ENCODE results near the gene SLC25A21. TPM values are rescaled to one million over a fixed set of nuclear protein-coding genes. Genes with fewer than 3 reads are reported as not detected.

The SLC25A21 gene
- total and polyA plus RNA-seq, 4 experiments from 2014 or later, result not detected

DNA sequence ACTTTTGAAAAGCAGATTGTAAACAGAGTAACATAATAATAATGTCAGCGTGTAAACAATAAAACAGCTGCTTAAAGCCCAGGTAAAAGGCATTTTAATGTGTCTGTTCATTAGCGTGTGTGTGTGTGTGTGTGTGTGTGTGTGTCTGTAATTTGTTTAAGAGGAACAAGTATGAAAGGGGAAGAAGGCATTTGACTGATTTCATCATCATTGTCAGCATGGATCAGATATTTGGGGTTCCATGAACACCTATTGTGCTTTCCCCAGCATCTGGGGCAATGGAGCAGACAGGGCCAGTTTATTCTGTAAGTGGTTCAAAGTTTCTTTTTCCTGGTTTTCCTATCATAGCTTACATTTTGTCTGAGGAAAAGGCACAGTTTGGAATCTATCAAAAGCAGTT lies 28.9 kb downstream of the SLC25A21 start:
- no peak overlapping the region for H3K4me3 ChIP-seq (ENCODE audit: low read length in 2 of 2)
- no peak overlapping the region for H3K4me3 Mint-ChIP-seq
- H3K36me3 Mint-ChIP-seq, result no peaks in the 10 kb centered on the region
- H3K36me3 ChIP-seq (ENCODE audit: insufficient read depth, low read length), result no peaks in the 10 kb centered on the region
- no peak overlapping the region for H3K27ac Mint-ChIP-seq
- intact Hi-C loops (cut with micrococcal nuclease), result no loop called here
- H3K27me3 ChIP-seq (ENCODE audit: insufficient read depth, low read length), result no peaks in the 10 kb centered on the region
- ChIA-PET CTCF (ENCODE audit: partially characterized antibody) (interaction anchor here (1.6 kb wide), 1 partner anchor 10 kb away, joined by 4 read pairs; no protein-coding TSS in a partner anchor), POLR2A (ENCODE audit: partially characterized antibody) (no interaction called here)
- no peaks in the 10 kb centered on the region for H3K4me1 ChIP-seq (ENCODE audit: insufficient read depth, low read length)
- no peaks in the 10 kb centered on the region for H3K27me3 Mint-ChIP-seq
- peaks cover 0 to 2% (median 0%) of the 10 kb centered on the region in 8 donors for H3K9me3 Mint-ChIP-seq
- no peak for DNase-seq
- no peaks in the 10 kb centered on the region for H3K4me1 Mint-ChIP-seq
- H3K9me3 ChIP-seq (ENCODE audit: control insufficient read depth in 1 of 2, low read length in 2 of 2), result no peaks in the 10 kb centered on the region
- no peak overlapping the region for H3K27ac ChIP-seq (ENCODE audit: low read depth, low read length)

DNA sequence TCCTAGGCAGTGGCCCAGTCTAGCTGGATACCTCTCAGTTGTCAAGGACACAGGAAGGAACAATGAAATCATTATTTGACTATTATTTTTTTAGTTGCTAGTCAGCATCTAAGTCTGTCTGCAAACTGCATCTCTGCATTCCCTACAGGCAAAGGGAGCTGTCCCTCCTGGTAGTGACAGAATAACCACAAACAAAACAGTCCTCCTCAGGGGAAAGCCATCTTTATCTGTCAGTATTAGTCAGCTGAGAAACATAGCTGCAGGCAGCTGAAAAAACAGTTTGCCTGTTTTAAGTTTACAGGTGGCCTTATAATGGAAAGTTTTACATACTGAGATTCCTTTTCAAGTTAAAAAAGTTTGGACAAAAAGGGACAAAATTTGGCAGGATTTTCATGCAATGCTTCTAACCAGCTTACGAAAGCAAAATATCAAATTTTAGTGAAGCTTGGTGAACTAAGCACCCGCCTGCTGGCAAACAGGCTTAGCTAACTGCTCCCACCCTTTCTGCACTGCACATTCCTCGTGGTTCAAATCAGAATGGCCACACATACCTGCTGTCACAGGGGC lies 29.5 kb downstream of the SLC25A21 start:
- no peak overlapping the region for H3K27ac ChIP-seq (ENCODE audit: low read depth, low read length)
- no peaks in the 10 kb centered on the region for H3K4me1 ChIP-seq (ENCODE audit: insufficient read depth, low read length)
- Mint-ChIP-seq H3K4me3 (no peak overlapping the region), H3K27me3 (no peaks in the 10 kb centered on the region), H3K4me1 (no peaks in the 10 kb centered on the region), H3K36me3 (no peaks in the 10 kb centered on the region), H3K9me3 (peaks cover 0 to 2% (median 0%) of the 10 kb centered on the region in 8 donors), H3K27ac (no peak overlapping the region)
- POLR2A ChIA-PET (ENCODE audit: partially characterized antibody), result no interaction called here
- H3K36me3 ChIP-seq (ENCODE audit: insufficient read depth, low read length), result no peaks in the 10 kb centered on the region
- intact Hi-C loops (cut with micrococcal nuclease), result no loop called here
- no peaks in the 10 kb centered on the region for H3K9me3 ChIP-seq (ENCODE audit: control insufficient read depth in 1 of 2, low read length in 2 of 2)
- H3K4me3 ChIP-seq (ENCODE audit: low read length in 2 of 2), result no peak overlapping the region
- H3K27me3 ChIP-seq (ENCODE audit: insufficient read depth, low read length), result no peaks in the 10 kb centered on the region
- no peak for DNase-seq
- CTCF ChIA-PET (ENCODE audit: partially characterized antibody), result interaction anchor here (0.6 to 1.6 kb wide), 3 partner anchors 9 to 13 kb away, joined by 3 to 4 read pairs (median 4); no protein-coding TSS in a partner anchor

DNA sequence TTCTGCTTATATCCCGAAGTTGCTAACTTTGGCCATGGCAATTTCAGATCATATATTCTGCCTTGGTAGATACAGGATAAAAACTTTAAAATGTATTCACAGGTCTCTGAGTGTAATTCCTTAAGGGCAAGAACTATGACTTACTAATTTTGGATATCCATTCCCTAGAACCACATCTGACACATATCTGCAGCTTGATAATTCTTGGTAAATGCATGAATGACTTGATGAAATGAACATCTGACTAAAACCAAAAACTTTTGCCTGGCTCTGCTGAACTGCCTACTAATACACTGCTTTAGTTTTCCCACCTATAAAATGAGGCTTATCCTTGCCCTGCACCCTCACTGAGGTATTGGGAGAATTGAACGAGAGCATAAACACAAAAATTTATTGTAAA lies 32.2 kb downstream of the SLC25A21 start:
- peaks cover 0 to 3% (median under 1%) of the 10 kb centered on the region in 8 donors for H3K9me3 Mint-ChIP-seq
- Histone ChIP-seq H3K4me3 (ENCODE audit: low read length in 2 of 2) (no peak overlapping the region), H3K27ac (ENCODE audit: low read depth, low read length) (no peak overlapping the region), H3K27me3 (ENCODE audit: insufficient read depth, low read length) (no peaks in the 10 kb centered on the region), H3K4me1 (ENCODE audit: insufficient read depth, low read length) (no peaks in the 10 kb centered on the region), H3K9me3 (ENCODE audit: control insufficient read depth in 1 of 2, low read length in 2 of 2) (no peaks in the 10 kb centered on the region), H3K36me3 (ENCODE audit: insufficient read depth, low read length) (no peaks in the 10 kb centered on the region)
- ChIA-PET CTCF (ENCODE audit: partially characterized antibody) (no interaction called here), POLR2A (ENCODE audit: partially characterized antibody) (no interaction called here)
- no peak overlapping the region for H3K4me3 Mint-ChIP-seq
- peaks cover 0 to 1% of the 10 kb centered on the region in 2 donors for H3K27me3 Mint-ChIP-seq
- H3K4me1 Mint-ChIP-seq, result no peaks in the 10 kb centered on the region
- H3K27ac Mint-ChIP-seq, result no peak overlapping the region
- intact Hi-C loops (cut with micrococcal nuclease), result no loop called here
- DNase-seq, result no peak
- no peaks in the 10 kb centered on the region for H3K36me3 Mint-ChIP-seq

DNA sequence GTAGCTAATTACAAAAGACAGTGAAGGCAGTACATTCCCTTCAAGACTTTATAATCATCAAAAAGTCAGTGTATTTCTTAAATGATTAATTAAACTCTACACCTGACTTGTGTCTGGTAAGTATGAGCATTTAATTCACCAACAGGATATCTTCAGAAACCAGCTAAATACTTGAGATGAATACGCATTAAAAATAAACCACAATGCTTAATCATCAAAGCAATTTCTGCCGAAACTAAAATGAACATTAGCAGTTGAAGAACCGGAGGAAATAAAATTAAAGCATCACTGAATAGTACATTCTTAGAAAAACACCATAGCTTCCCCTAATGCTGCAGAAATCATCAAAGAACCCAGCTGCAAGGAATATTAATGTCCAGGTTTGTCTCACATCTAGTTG lies 32.7 kb downstream of the SLC25A21 start:
- ChIA-PET POLR2A (ENCODE audit: partially characterized antibody) (no interaction called here), CTCF (ENCODE audit: partially characterized antibody) (no interaction called here)
- Mint-ChIP-seq H3K4me1 (no peaks in the 10 kb centered on the region), H3K36me3 (no peaks in the 10 kb centered on the region), H3K27ac (no peak overlapping the region), H3K4me3 (no peak overlapping the region), H3K9me3 (peaks cover 0 to 3% (median under 1%) of the 10 kb centered on the region in 8 donors), H3K27me3 (peaks cover 0 to 1% of the 10 kb centered on the region in 2 donors)
- Histone ChIP-seq H3K27ac (ENCODE audit: low read depth, low read length) (no peak overlapping the region), H3K4me1 (ENCODE audit: insufficient read depth, low read length) (no peaks in the 10 kb centered on the region), H3K4me3 (ENCODE audit: low read length in 2 of 2) (no peak overlapping the region), H3K36me3 (ENCODE audit: insufficient read depth, low read length) (no peaks in the 10 kb centered on the region), H3K9me3 (ENCODE audit: control insufficient read depth in 1 of 2, low read length in 2 of 2) (no peaks in the 10 kb centered on the region), H3K27me3 (ENCODE audit: insufficient read depth, low read length) (no peaks in the 10 kb centered on the region)
- intact Hi-C loops (cut with micrococcal nuclease), result no loop called here
- DNase-seq, result no peak

DNA sequence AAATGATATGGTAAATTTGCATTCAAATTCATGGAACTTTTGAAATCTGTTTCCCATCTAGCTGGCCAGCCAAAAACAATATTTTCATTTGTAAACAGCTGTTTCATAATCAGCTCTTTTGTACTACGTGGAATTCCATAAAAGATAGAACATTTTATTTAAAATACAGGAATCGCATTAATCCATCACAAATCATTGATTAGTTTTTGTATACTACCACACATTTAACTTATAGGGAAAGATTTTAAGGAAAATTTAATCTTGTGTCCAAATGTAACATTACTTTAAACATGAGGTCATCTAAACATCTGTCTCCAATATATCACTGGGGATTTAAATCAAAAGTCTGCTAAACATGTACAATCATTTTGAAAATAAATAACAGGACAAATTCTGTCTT lies 33.5 kb downstream of the SLC25A21 start:
- Histone ChIP-seq H3K4me3 (ENCODE audit: low read length in 2 of 2) (no peak overlapping the region), H3K9me3 (ENCODE audit: control insufficient read depth in 1 of 2, low read length in 2 of 2) (no peaks in the 10 kb centered on the region), H3K27me3 (ENCODE audit: insufficient read depth, low read length) (no peaks in the 10 kb centered on the region), H3K36me3 (ENCODE audit: insufficient read depth, low read length) (no peaks in the 10 kb centered on the region), H3K4me1 (ENCODE audit: insufficient read depth, low read length) (no peaks in the 10 kb centered on the region), H3K27ac (ENCODE audit: low read depth, low read length) (no peak overlapping the region)
- ChIA-PET POLR2A (ENCODE audit: partially characterized antibody) (no interaction called here), CTCF (ENCODE audit: partially characterized antibody) (no interaction called here)
- Mint-ChIP-seq H3K36me3 (no peaks in the 10 kb centered on the region), H3K4me1 (no peaks in the 10 kb centered on the region), H3K4me3 (no peak overlapping the region), H3K27me3 (peaks cover 0 to 1% of the 10 kb centered on the region in 2 donors), H3K27ac (no peak overlapping the region), H3K9me3 (peaks cover 0 to 3% (median 2%) of the 10 kb centered on the region in 8 donors)
- no peak for DNase-seq
- intact Hi-C loops (cut with micrococcal nuclease), result no loop called here

DNA sequence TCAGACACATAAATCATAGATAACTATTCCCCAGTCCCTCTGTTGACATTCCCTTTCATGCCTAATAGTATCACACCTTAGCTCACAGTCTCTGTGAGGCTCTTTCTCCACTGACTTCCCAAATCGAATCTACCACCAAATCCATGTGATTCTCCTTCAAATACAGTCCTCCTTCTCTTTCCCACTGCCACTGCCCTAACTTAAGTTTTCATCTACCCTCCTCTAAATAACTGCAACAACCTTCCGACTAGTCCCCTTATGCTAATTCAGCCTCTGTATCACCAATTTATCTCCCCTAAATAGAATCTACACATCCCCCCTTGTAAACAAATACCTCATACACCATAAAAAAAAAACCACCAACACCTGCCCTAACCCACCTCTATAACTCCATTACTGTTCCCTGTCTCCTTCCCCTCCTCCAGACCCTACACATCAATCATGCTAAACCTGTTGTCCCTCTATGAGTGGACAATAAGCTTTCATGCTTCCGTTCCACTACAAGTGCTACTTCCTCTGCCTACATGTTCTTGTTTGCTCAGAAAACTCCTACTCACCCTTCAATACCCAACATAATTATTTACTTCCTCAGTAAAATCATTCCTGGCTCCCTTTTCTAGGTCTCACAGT lies 39.0 kb downstream of the SLC25A21 start:
- H3K27me3 ChIP-seq (ENCODE audit: insufficient read depth, low read length), result no peaks in the 10 kb centered on the region
- Mint-ChIP-seq H3K4me1 (no peaks in the 10 kb centered on the region), H3K36me3 (no peaks in the 10 kb centered on the region), H3K27me3 (peaks cover 0 to 1% of the 10 kb centered on the region in 2 donors), H3K9me3 (peaks cover 2 to 10% (median 3%) of the 10 kb centered on the region in 8 donors), H3K27ac (no peak overlapping the region), H3K4me3 (no peak overlapping the region)
- no peaks in the 10 kb centered on the region for H3K9me3 ChIP-seq (ENCODE audit: control insufficient read depth in 1 of 2, low read length in 2 of 2)
- POLR2A ChIA-PET (ENCODE audit: partially characterized antibody), result no interaction called here
- intact Hi-C loops (cut with micrococcal nuclease), result no loop called here
- no peak for DNase-seq
- no peak overlapping the region for H3K27ac ChIP-seq (ENCODE audit: low read depth, low read length)
- H3K4me3 ChIP-seq (ENCODE audit: low read length in 2 of 2), result no peak overlapping the region
- H3K4me1 ChIP-seq (ENCODE audit: insufficient read depth, low read length), result no peaks in the 10 kb centered on the region
- no peaks in the 10 kb centered on the region for H3K36me3 ChIP-seq (ENCODE audit: insufficient read depth, low read length)
- CTCF ChIA-PET (ENCODE audit: partially characterized antibody), result no interaction called here

DNA sequence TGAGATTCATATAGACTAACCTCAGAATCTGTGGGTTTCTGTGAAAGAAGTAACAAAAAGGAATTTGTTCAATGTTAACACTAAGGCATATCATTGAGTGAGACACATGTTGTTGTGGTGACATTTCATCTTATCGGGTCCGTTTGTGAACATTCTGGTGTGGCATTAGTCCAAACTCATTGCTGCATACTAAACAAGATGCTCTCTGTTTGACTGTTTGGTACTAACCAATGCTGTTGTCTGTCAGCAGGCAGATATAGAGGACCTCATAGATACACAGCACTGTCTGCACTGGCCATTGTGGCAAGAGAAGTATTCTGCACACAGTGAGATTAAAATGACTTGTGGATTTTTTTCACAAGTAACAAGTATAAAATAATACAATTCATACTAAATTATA lies 41.2 kb downstream of the SLC25A21 start:
- Mint-ChIP-seq H3K27me3 (no peaks in the 10 kb centered on the region), H3K36me3 (no peaks in the 10 kb centered on the region), H3K4me1 (no peaks in the 10 kb centered on the region), H3K9me3 (peaks cover 2 to 10% (median 3%) of the 10 kb centered on the region in 8 donors), H3K4me3 (no peak overlapping the region), H3K27ac (no peak overlapping the region)
- H3K4me1 ChIP-seq (ENCODE audit: insufficient read depth, low read length), result no peaks in the 10 kb centered on the region
- POLR2A ChIA-PET (ENCODE audit: partially characterized antibody), result no interaction called here
- H3K27ac ChIP-seq (ENCODE audit: low read depth, low read length), result no peak overlapping the region
- H3K36me3 ChIP-seq (ENCODE audit: insufficient read depth, low read length), result no peaks in the 10 kb centered on the region
- H3K9me3 ChIP-seq (ENCODE audit: control insufficient read depth in 1 of 2, low read length in 2 of 2), result no peaks in the 10 kb centered on the region
- H3K4me3 ChIP-seq (ENCODE audit: low read length in 2 of 2), result no peak overlapping the region
- no peaks in the 10 kb centered on the region for H3K27me3 ChIP-seq (ENCODE audit: insufficient read depth, low read length)
- CTCF ChIA-PET (ENCODE audit: partially characterized antibody), result no interaction called here
- intact Hi-C loops (cut with micrococcal nuclease), result no loop called here
- no peak for DNase-seq
